H9 (cell line): Measurements from ENCODE around the gene GSE1. TPM values are rescaled to one million over a fixed set of nuclear protein-coding genes. Genes with fewer than 3 reads are reported as not detected.
A peak's percentile ranks its signal among the peaks of the same experiment; 100 is the strongest.

Source experiments
- DNase-seq: peaks from one replicate; pipeline ENCODE4 v3.0.0-alpha.2; 2017
- H2AFZ ChIP-seq: one replicate; pipeline ENCODE4 v1.6.1; 2013; ENCODE audit warnings: mild to moderate bottlenecking, low read length, control low read depth, moderate library complexity
- H2AK5ac ChIP-seq: 2 replicates; pipeline ENCODE4 v1.6.1; 2013; ENCODE audit warnings: low read length, control low read depth, mixed read lengths; ENCODE audit not compliant: insufficient read length
- H2BK120ac ChIP-seq: one replicate; pipeline ENCODE4 v1.6.1; 2013; ENCODE audit warnings: low read depth, mild to moderate bottlenecking, low read length, control low read depth, inconsistent platforms; ENCODE audit not compliant: poor library complexity, severe bottlenecking
- H2BK12ac ChIP-seq: 2 replicates; pipeline ENCODE4 v1.6.1; 2013; ENCODE audit warnings: low read length, control low read depth, mixed read lengths, low read depth; ENCODE audit not compliant: insufficient read length
- H2BK15ac ChIP-seq: 2 replicates; pipeline ENCODE4 v1.6.1; 2013; ENCODE audit warnings: low read depth, low read length, control low read depth
- H2BK20ac ChIP-seq: one replicate; pipeline ENCODE4 v1.6.1; 2013; ENCODE audit warnings: low read depth, mild to moderate bottlenecking, low read length, control low read depth, inconsistent platforms; ENCODE audit not compliant: poor library complexity, severe bottlenecking
- H2BK5ac ChIP-seq: 2 replicates; pipeline ENCODE4 v1.6.1; 2013; ENCODE audit warnings: low read length, control low read depth, mixed read lengths; ENCODE audit not compliant: insufficient read length
- H3K14ac ChIP-seq: 2 replicates; pipeline ENCODE4 v1.6.1; 2013; ENCODE audit warnings: low read length, control low read depth; ENCODE audit not compliant: insufficient read depth
- H3K18ac ChIP-seq: 2 replicates; pipeline ENCODE4 v1.6.1; 2013; ENCODE audit warnings: low read depth, mild to moderate bottlenecking, mixed read lengths, low read length, control low read depth; ENCODE audit not compliant: insufficient read length
- H3K23ac ChIP-seq: 2 replicates; pipeline ENCODE4 v1.6.1; 2013; ENCODE audit warnings: low read length, control low read depth, mixed read lengths, low read depth; ENCODE audit not compliant: insufficient read length
- H3K23me2 ChIP-seq: 2 replicates; pipeline ENCODE4 v1.6.1; 2013; ENCODE audit warnings: low read depth, mild to moderate bottlenecking, mixed read lengths, low read length, control low read depth; ENCODE audit not compliant: insufficient read length, poor library complexity, severe bottlenecking
- H3K27ac ChIP-seq: 2 replicates; pipeline ENCODE4 v1.5.1; 2013; ENCODE audit warnings: low read length, control low read depth, mixed read lengths, low read depth; ENCODE audit not compliant: insufficient read length
- H3K27me3 ChIP-seq: 2 replicates; pipeline ENCODE4 v1.6.1; 2013; ENCODE audit warnings: low read length, control low read depth, inconsistent platforms; ENCODE audit not compliant: insufficient read depth
- H3K4ac ChIP-seq: 2 replicates; pipeline ENCODE4 v1.6.1; 2013; ENCODE audit warnings: low read depth, mild to moderate bottlenecking, control low read depth, inconsistent platforms, low read length, moderate library complexity
- H3K4me1 ChIP-seq: 2 replicates; pipeline ENCODE4 v1.6.1; 2013; ENCODE audit warnings: low read length, control low read depth, inconsistent platforms; ENCODE audit not compliant: insufficient read depth
- H3K4me2 ChIP-seq: 2 replicates; pipeline ENCODE4 v1.6.1; 2013; ENCODE audit warnings: low read length, control low read depth, mixed read lengths; ENCODE audit not compliant: insufficient read length, insufficient read depth
- H3K56ac ChIP-seq: 2 replicates; pipeline ENCODE4 v1.6.1; 2013; ENCODE audit warnings: low read depth, mild to moderate bottlenecking, mixed read lengths, low read length, control low read depth; ENCODE audit not compliant: insufficient read length
- H3K79me1 ChIP-seq: 2 replicates; pipeline ENCODE4 v1.6.1; 2013; ENCODE audit warnings: low read depth, mild to moderate bottlenecking, moderate library complexity, low read length, control low read depth, inconsistent platforms; ENCODE audit not compliant: insufficient read depth, poor library complexity, severe bottlenecking
- H3K79me2 ChIP-seq: 2 replicates; pipeline ENCODE4 v1.6.1; 2013; ENCODE audit warnings: low read length, control low read depth, inconsistent platforms; ENCODE audit not compliant: insufficient read depth
- H3K9ac ChIP-seq: 2 replicates; pipeline ENCODE4 v1.6.1; 2013; ENCODE audit warnings: low read length, control low read depth, mixed read lengths; ENCODE audit not compliant: insufficient read length; ENCODE audit errors: extremely low read depth
- H3K9me3 ChIP-seq: one replicate; pipeline ENCODE4 v1.6.1; 2013; ENCODE audit warnings: low read depth, low read length, inconsistent platforms; ENCODE audit not compliant: control insufficient read depth
- H3T11ph ChIP-seq: one replicate; pipeline ENCODE4 v1.6.1; 2013; ENCODE audit warnings: mild to moderate bottlenecking, low read length, control low read depth, inconsistent platforms
- H4K20me1 ChIP-seq: one replicate; pipeline ENCODE4 v1.6.1; 2013; ENCODE audit not compliant: control insufficient read depth, insufficient read length, insufficient read depth
- H4K5ac ChIP-seq: 2 replicates; pipeline ENCODE4 v1.6.1; 2013; ENCODE audit warnings: low read depth, mild to moderate bottlenecking, mixed read lengths, low read length, control low read depth; ENCODE audit not compliant: insufficient read length
- H4K8ac ChIP-seq: replicated peaks from 2 replicates; pipeline ENCODE4 v1.6.1; 2013; ENCODE audit warnings: low read length, control low read depth, mixed read lengths, low read depth; ENCODE audit not compliant: insufficient read length
- H4K91ac ChIP-seq: 2 replicates; pipeline ENCODE4 v1.6.1; 2013; ENCODE audit warnings: low read depth, mild to moderate bottlenecking, moderate library complexity, mixed read lengths, low read length, control low read depth; ENCODE audit not compliant: insufficient read length
- H3K27ac Mint-ChIP-seq, 3 experiments: 2 replicates in 2 of 3; 3 replicates in 1 of 3; pipeline ENCODE4 v1.8.0; 2020 to 2021; ENCODE audit warnings: mixed read lengths in 3 of 3, mild to moderate bottlenecking in 1 of 3, moderate library complexity in 1 of 3
- H3K27me3 Mint-ChIP-seq: 2 replicates; pipeline ENCODE4 v1.8.0; 2021; ENCODE audit warnings: low read depth, mild to moderate bottlenecking, moderate library complexity, mixed read lengths
- H3K36me3 Mint-ChIP-seq, 3 experiments: 2 replicates in 2 of 3; 3 replicates in 1 of 3; pipeline ENCODE4 v1.8.0; 2020 to 2021; ENCODE audit warnings: low read depth in 3 of 3, mixed read lengths in 3 of 3; ENCODE audit not compliant: insufficient read depth in 1 of 3
- H3K4me1 Mint-ChIP-seq, 2 experiments: 2 replicates each; pipeline ENCODE4 v1.8.0; 2020; ENCODE audit warnings: mixed read lengths in 2 of 2
- H3K4me3 Mint-ChIP-seq, 2 experiments: 2 replicates in 1 of 2; 3 replicates in 1 of 2; pipeline ENCODE4 v1.8.0; 2020 to 2021; ENCODE audit warnings: mild to moderate bottlenecking in 2 of 2, mixed read lengths in 2 of 2, moderate library complexity in 1 of 2
- H3K9me3 Mint-ChIP-seq, 2 experiments: 2 replicates in 1 of 2; 3 replicates in 1 of 2; pipeline ENCODE4 v1.8.0; 2020; ENCODE audit warnings: mild to moderate bottlenecking in 2 of 2, mixed read lengths in 2 of 2, moderate library complexity in 1 of 2
- CTCF ChIP-seq: fragments of 200-600 bp; sonication (generic); conservative IDR thresholded peaks from 3 replicates; pipeline ENCODE4 v1.8.0; 2021; ENCODE audit warnings: antibody characterized with exemption, mild to moderate bottlenecking
- WGBS: extraction: QIAGEN DNeasy Blood & Tissue Kit; methylation state at CpG from one replicate; pipeline ENCODE4 v1.1.7; 2013; ENCODE audit warnings: missing lambda C conversion rate, low lambda C conversion rate, mixed read lengths; ENCODE audit not compliant: insufficient read length; ENCODE audit errors: extremely low coverage; 5-methylcytosine and 5-hydroxymethylcytosine counted together
- total RNA-seq: library from RNA; stranded (reverse); gene quantifications from 2 replicates; pipeline ENCODE4 v1.2.1, GENCODE V29; 2021

The GSE1 gene
- total RNA-seq, 1 experiment from 2014 or later = 125 TPM

GRCh38 chr16:85608515-85608885 lies 4.6 kb upstream of the GSE1 start:
- Histone ChIP-seq H3K14ac (no peak overlapping the region), H4K5ac (no peak overlapping the region), H3K23ac (no peak overlapping the region), H3K27ac (no peak overlapping the region), H3K23me2 (peaks cover 14% of the 10 kb centered on the region), H3K9me3 (no peaks in the 10 kb centered on the region), H3K27me3 (no peaks in the 10 kb centered on the region), H3K56ac (no peak overlapping the region), H2BK120ac (no peak overlapping the region), H2AK5ac (no peak overlapping the region), H2AFZ (no peak overlapping the region), H4K8ac (no peak overlapping the region), H3K79me1 (no peaks in the 10 kb centered on the region), H4K20me1 (no peaks in the 10 kb centered on the region), H2BK5ac (no peak overlapping the region), H4K91ac (no peak overlapping the region), H3K4ac (no peak overlapping the region), H3K18ac (no peak overlapping the region), H3T11ph (no peak overlapping the region), H2BK15ac (no peak overlapping the region), H2BK20ac (no peak overlapping the region), H3K79me2 (peaks cover 3% of the 10 kb centered on the region; the same call in 1 of the 2 replicates), H3K9ac (no peak overlapping the region), H3K4me1 (peaks cover 13% of the 10 kb centered on the region; the same call in 1 of the 2 replicates), H3K4me2 (no peak overlapping the region), H2BK12ac (no peak overlapping the region)
- Mint-ChIP-seq H3K4me3 (peak overlapping the region in 1 of 2 experiments; percentile 20; a peak in 2 of 5 replicates), H3K4me1 (peaks cover 55 to 56% of the 10 kb centered on the region in 2 experiments), H3K36me3 (no peaks in the 10 kb centered on the region), H3K27ac (no peak overlapping the region), H3K27me3 (peaks cover 13% of the 10 kb centered on the region), H3K9me3 (peaks cover 0 to 2% of the 10 kb centered on the region in 2 experiments; a peak in 2 of 5 replicates)
- DNase-seq = no peak
- TF ChIP-seq CTCF = no peak
- WGBS = no CpG with 5 or more reads among the region's 11 CpGs
